ENCODE measurements around the gene ALG14. TPM values are rescaled to one million over a fixed set of nuclear protein-coding genes. Genes with fewer than 3 reads are reported as not detected.
A peak's percentile ranks its signal among the peaks of the same experiment; 100 is the strongest.

Gene ALG14
- total and polyA plus RNA-seq, 4 donors = 1.0 to 16.6 (median 1.9) TPM

DNA sequence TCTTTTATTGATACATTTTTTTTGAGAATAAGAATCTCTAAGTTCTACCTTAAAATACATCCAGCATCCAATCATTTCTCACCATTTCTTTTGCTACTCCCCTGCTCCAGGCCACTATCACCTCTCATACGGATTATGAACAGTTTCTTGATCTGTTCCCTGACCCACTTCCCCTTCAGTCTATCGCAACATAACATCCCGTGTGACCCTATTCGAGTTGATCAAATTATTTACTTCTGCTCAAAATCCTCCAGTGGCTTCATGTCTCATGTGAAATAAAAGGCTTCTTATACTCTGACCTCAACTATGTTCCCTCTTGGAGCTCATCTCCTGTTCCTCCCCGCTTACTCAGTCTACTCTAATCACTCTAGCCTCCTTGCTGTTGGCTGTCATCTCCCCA, 5.2 kb downstream of the ALG14 start:
- no peak for DNase-seq (ENCODE audit: low spot score)
- WGBS = 58% methylated on average over 5 of the region's 5 CpGs
- Histone ChIP-seq H3K4me3 (ENCODE audit: low read depth in 1 of 3, low read length in 3 of 3) (no peak overlapping the region), H3K27ac (ENCODE audit: low read depth in 1 of 2, low read length in 2 of 2) (peak overlapping the region; percentile 40 to 54), H3K27me3 (ENCODE audit: control insufficient read depth in 4 of 4, insufficient read depth in 4 of 4, low read length in 3 of 4) (no peaks in the 10 kb centered on the region), H3K9ac (ENCODE audit: low read depth in 1 of 2, low read length in 2 of 2) (no peak overlapping the region), H3K9me3 (ENCODE audit: control insufficient read depth in 4 of 4, low read length in 3 of 4) (no peaks in the 10 kb centered on the region), H3K36me3 (ENCODE audit: control insufficient read depth in 4 of 4, insufficient read depth in 3 of 4, low read depth in 1 of 4, low read length in 3 of 4) (peaks cover 0 to 14% (median 2%) of the 10 kb centered on the region in 4 donors), H3K4me1 (ENCODE audit: control insufficient read depth in 4 of 4, insufficient read depth in 4 of 4, low read length in 3 of 4) (peaks cover 10 to 46% (median 39%) of the 10 kb centered on the region in 4 donors)
- TF ChIP-seq JUND (IDR thresholded peaks at IDR 0.05) = no peak
- TF ChIP-seq ATF3 (IDR thresholded peaks at IDR 0.05) = no peak
- TF ChIP-seq CTCF (IDR thresholded peaks at IDR 0.05; ENCODE audit: low read depth, low read length, missing input control) = no peak
- no peak for TF ChIP-seq NR2F2 (IDR thresholded peaks at IDR 0.05)
- TF ChIP-seq EGR1 (IDR thresholded peaks at IDR 0.05; ENCODE audit: low read depth in 2 of 2) = no peak
- TF ChIP-seq FOXA2 (IDR thresholded peaks at IDR 0.05) = no peak
- TF ChIP-seq YY1 (IDR thresholded peaks at IDR 0.05) = no peak
- TF ChIP-seq SP1 (IDR thresholded peaks at IDR 0.05) = no peak
- TF ChIP-seq, protein P1, sequence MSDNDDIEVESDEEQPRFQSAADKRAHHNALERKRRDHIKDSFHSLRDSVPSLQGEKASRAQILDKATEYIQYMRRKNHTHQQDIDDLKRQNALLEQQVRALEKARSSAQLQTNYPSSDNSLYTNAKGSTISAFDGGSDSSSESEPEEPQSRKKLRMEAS (IDR thresholded peaks at IDR 0.05) = no peak

DNA sequence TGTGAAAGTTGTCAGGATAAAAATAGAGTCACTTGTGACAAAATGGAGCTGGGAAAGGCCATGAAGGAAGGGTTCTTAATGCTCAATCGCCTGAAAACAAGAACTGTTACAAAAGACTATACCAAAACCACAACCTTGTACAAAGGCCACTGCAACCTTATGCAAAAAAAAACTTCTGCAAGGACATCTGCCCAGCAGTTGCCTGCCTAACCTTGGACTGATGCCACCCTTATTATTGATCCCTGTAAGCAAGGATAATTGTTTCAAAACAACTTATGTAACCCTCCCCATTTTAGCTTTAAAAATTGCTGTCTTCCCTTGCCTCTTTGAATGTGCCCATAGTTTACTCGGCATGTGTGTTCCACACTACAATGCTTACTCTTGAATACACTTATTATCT, 5.7 kb downstream of the ALG14 start:
- no peak for DNase-seq (ENCODE audit: low spot score)
- no peaks in the 10 kb centered on the region for H3K27me3 ChIP-seq (ENCODE audit: control insufficient read depth in 4 of 4, insufficient read depth in 4 of 4, low read length in 3 of 4)
- no peak overlapping the region for H3K9ac ChIP-seq (ENCODE audit: low read depth in 1 of 2, low read length in 2 of 2)
- H3K4me3 ChIP-seq (ENCODE audit: low read depth in 1 of 3, low read length in 3 of 3) = no peak overlapping the region
- 31% methylated on average over 2 of the region's 2 CpGs for WGBS
- H3K4me1 ChIP-seq (ENCODE audit: control insufficient read depth in 4 of 4, insufficient read depth in 4 of 4, low read length in 3 of 4) = peaks cover 10 to 46% (median 39%) of the 10 kb centered on the region in 4 donors
- H3K36me3 ChIP-seq (ENCODE audit: control insufficient read depth in 4 of 4, insufficient read depth in 3 of 4, low read depth in 1 of 4, low read length in 3 of 4) = peaks cover 0 to 14% (median 2%) of the 10 kb centered on the region in 4 donors
- peak; percentile 55 for TF ChIP-seq ATF3 (IDR thresholded peaks at IDR 0.05)
- peak; percentile 66 to 84 for TF ChIP-seq RXRA (IDR thresholded peaks at IDR 0.05)
- TF ChIP-seq HNF4G (IDR thresholded peaks at IDR 0.05) = peak; percentile 70
- peak; percentile 27 to 58 for TF ChIP-seq RAD21 (IDR thresholded peaks at IDR 0.05)
- TF ChIP-seq GABPA (IDR thresholded peaks at IDR 0.05 in 1 of 2, conservative IDR thresholded peaks at IDR 0.05 in 1 of 2) = no peak
- TF ChIP-seq FOXA1 (IDR thresholded peaks at IDR 0.05) = no peak
- TF ChIP-seq CTCF (IDR thresholded peaks at IDR 0.05; ENCODE audit: low read depth, low read length, missing input control) = no peak
- TF ChIP-seq JUND (IDR thresholded peaks at IDR 0.05) = peak; percentile 31 to 78
- TF ChIP-seq ZBTB33 (IDR thresholded peaks at IDR 0.05) = peak; percentile 52
- no peak for TF ChIP-seq EGR1 (IDR thresholded peaks at IDR 0.05; ENCODE audit: low read depth in 2 of 2)
- TF ChIP-seq NR2F2 (IDR thresholded peaks at IDR 0.05) = no peak
- peak; percentile 79 for TF ChIP-seq SP1 (IDR thresholded peaks at IDR 0.05)
- TF ChIP-seq HNF4A (conservative IDR thresholded peaks at IDR 0.05) = peak; percentile 83 to 90
- TF ChIP-seq REST (IDR thresholded peaks at IDR 0.05) = peak; percentile 27
- TF ChIP-seq FOXA2 (IDR thresholded peaks at IDR 0.05) = no peak
- TF ChIP-seq, protein P1 (IDR thresholded peaks at IDR 0.05) = no peak
- TF ChIP-seq TAF1 (conservative IDR thresholded peaks at IDR 0.05) = peak; percentile 34
- TF ChIP-seq YY1 (IDR thresholded peaks at IDR 0.05) = peak; percentile 79
- H3K9me3 ChIP-seq (ENCODE audit: control insufficient read depth in 4 of 4, low read length in 3 of 4) = no peaks in the 10 kb centered on the region
- H3K27ac ChIP-seq (ENCODE audit: low read depth in 1 of 2, low read length in 2 of 2) = peak overlapping the region; percentile 40 to 54
